Measurements from ENCODE around the gene WDR45B. TPM values are rescaled to one million over a fixed set of nuclear protein-coding genes. Genes with fewer than 3 reads are reported as not detected.

Gene WDR45B
- total and polyA plus RNA-seq, 2 experiments from 2014 or later, result 82.6 to 112 TPM

- H3K36me3 ChIP-seq (replicated peaks; ENCODE audit: insufficient read depth, low read depth), result no peaks in the 10 kb centered on the region
- no peak overlapping the region for H3K27ac ChIP-seq
- no peaks in the 10 kb centered on the region for H3K9me2 ChIP-seq (replicated peaks; ENCODE audit: insufficient read depth)
- H3K4me1 ChIP-seq (ENCODE audit: insufficient read depth), result peaks cover 3% of the 10 kb centered on the region
- WGBS (ENCODE audit: low lambda C conversion rate, missing lambda C conversion rate), result 94% methylated on average over 36 of the region's 36 CpGs
- H4K20me1 ChIP-seq (ENCODE audit: insufficient read depth, poor library complexity, severe bottlenecking), result no peaks in the 10 kb centered on the region
- H3K27me3 ChIP-seq, result no peaks in the 10 kb centered on the region
- no peak overlapping the region for H3K4me2 ChIP-seq
- DNase-seq (ENCODE audit: low spot score), result no peak
- H2AFZ ChIP-seq, result no peak overlapping the region
- no peaks in the 10 kb centered on the region for H3K9me3 ChIP-seq (ENCODE audit: low read depth)
- TF ChIP-seq EZH2phosphoT487 (IDR thresholded peaks at IDR 0.05; ENCODE audit: low read depth, severe bottlenecking, unreplicated experiment), result no peak
- TF ChIP-seq CTCF (IDR thresholded peaks at IDR 0.05; ENCODE audit: poor library complexity), result no peak
- no peak for TF ChIP-seq EZH2 (IDR thresholded peaks at IDR 0.05; ENCODE audit: borderline replicate concordance)
- H3K79me2 ChIP-seq, result no peaks in the 10 kb centered on the region
- H3K4me3 ChIP-seq, result no peak overlapping the region
Observed at GRCh38 chr17:82658796-82659452, 10.7 kb upstream of the WDR45B start.

- Histone ChIP-seq H3K27ac (no peak overlapping the region), H4K20me1 (ENCODE audit: insufficient read depth, poor library complexity, severe bottlenecking) (no peaks in the 10 kb centered on the region), H3K27me3 (no peaks in the 10 kb centered on the region), H3K36me3 (replicated peaks; ENCODE audit: insufficient read depth, low read depth) (no peaks in the 10 kb centered on the region), H3K4me1 (ENCODE audit: insufficient read depth) (peaks cover 3% of the 10 kb centered on the region), H3K4me3 (no peak overlapping the region), H3K4me2 (no peak overlapping the region), H3K79me2 (no peaks in the 10 kb centered on the region), H2AFZ (no peak overlapping the region), H3K9me2 (replicated peaks; ENCODE audit: insufficient read depth) (no peaks in the 10 kb centered on the region), H3K9me3 (ENCODE audit: low read depth) (no peaks in the 10 kb centered on the region)
- DNase-seq (ENCODE audit: low spot score), result no peak
- no peak for TF ChIP-seq EZH2phosphoT487 (IDR thresholded peaks at IDR 0.05; ENCODE audit: low read depth, severe bottlenecking, unreplicated experiment)
- TF ChIP-seq CTCF (IDR thresholded peaks at IDR 0.05; ENCODE audit: poor library complexity), result no peak
- TF ChIP-seq EZH2 (IDR thresholded peaks at IDR 0.05; ENCODE audit: borderline replicate concordance), result no peak
- 97% methylated on average over 23 of the region's 23 CpGs for WGBS (ENCODE audit: low lambda C conversion rate, missing lambda C conversion rate)
Observed at GRCh38 chr17:82658331-82658730, 10.1 kb upstream of the WDR45B start.

GRCh38 chr17:82657926-82658325, 9.7 kb upstream of the WDR45B start:
- Histone ChIP-seq H3K9me2 (replicated peaks; ENCODE audit: insufficient read depth) (no peaks in the 10 kb centered on the region), H3K79me2 (no peaks in the 10 kb centered on the region), H3K36me3 (replicated peaks; ENCODE audit: insufficient read depth, low read depth) (no peaks in the 10 kb centered on the region), H3K4me3 (no peak overlapping the region), H3K4me1 (ENCODE audit: insufficient read depth) (peaks cover 3% of the 10 kb centered on the region), H3K9me3 (ENCODE audit: low read depth) (no peaks in the 10 kb centered on the region), H2AFZ (no peak overlapping the region), H3K27ac (no peak overlapping the region), H3K4me2 (no peak overlapping the region), H4K20me1 (ENCODE audit: insufficient read depth, poor library complexity, severe bottlenecking) (no peaks in the 10 kb centered on the region), H3K27me3 (no peaks in the 10 kb centered on the region)
- DNase-seq (ENCODE audit: low spot score), result no peak
- TF ChIP-seq EZH2phosphoT487 (IDR thresholded peaks at IDR 0.05; ENCODE audit: low read depth, severe bottlenecking, unreplicated experiment) (no peak), CTCF (IDR thresholded peaks at IDR 0.05; ENCODE audit: poor library complexity) (no peak), EZH2 (IDR thresholded peaks at IDR 0.05; ENCODE audit: borderline replicate concordance) (no peak)
- 97% methylated on average over 17 of the region's 19 CpGs for WGBS (ENCODE audit: low lambda C conversion rate, missing lambda C conversion rate)

All from hepatocyte (in vitro differentiated cells).